ENCODE measurements around the gene ZNF217.

ZNF217 gene

DNA sequence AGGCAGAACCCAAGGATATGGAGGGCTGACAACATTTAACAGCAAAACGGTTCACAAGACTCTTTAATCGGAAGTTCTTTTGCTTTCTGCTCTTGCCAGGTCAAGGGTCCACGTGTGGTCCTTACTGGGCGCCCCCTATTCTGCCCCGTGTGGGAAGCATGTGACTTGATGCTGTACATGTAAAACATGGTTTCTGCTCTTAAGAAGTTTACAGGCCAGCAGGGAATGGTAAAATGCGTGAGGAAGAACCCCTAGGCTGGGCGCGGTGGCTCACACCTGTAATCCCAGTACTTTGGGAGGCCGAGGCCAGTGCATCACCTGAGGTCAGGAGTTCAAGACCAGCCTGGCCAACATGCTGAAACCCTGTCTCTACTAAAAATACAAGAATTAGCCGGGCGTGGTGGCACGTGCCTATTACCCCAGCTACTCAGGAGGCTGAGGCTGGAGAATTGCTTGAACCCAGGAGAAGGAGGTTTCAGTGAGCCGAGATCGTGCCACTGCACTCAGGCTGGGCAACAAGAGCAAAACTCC lies 19.3 kb downstream of the ZNF217 start:
- TF ChIP-seq, protein P1, sequence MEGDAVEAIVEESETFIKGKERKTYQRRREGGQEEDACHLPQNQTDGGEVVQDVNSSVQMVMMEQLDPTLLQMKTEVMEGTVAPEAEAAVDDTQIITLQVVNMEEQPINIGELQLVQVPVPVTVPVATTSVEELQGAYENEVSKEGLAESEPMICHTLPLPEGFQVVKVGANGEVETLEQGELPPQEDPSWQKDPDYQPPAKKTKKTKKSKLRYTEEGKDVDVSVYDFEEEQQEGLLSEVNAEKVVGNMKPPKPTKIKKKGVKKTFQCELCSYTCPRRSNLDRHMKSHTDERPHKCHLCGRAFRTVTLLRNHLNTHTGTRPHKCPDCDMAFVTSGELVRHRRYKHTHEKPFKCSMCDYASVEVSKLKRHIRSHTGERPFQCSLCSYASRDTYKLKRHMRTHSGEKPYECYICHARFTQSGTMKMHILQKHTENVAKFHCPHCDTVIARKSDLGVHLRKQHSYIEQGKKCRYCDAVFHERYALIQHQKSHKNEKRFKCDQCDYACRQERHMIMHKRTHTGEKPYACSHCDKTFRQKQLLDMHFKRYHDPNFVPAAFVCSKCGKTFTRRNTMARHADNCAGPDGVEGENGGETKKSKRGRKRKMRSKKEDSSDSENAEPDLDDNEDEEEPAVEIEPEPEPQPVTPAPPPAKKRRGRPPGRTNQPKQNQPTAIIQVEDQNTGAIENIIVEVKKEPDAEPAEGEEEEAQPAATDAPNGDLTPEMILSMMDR (IDR thresholded peaks at IDR 0.05; ENCODE audit: low read length, missing control alignments), result no peak

DNA sequence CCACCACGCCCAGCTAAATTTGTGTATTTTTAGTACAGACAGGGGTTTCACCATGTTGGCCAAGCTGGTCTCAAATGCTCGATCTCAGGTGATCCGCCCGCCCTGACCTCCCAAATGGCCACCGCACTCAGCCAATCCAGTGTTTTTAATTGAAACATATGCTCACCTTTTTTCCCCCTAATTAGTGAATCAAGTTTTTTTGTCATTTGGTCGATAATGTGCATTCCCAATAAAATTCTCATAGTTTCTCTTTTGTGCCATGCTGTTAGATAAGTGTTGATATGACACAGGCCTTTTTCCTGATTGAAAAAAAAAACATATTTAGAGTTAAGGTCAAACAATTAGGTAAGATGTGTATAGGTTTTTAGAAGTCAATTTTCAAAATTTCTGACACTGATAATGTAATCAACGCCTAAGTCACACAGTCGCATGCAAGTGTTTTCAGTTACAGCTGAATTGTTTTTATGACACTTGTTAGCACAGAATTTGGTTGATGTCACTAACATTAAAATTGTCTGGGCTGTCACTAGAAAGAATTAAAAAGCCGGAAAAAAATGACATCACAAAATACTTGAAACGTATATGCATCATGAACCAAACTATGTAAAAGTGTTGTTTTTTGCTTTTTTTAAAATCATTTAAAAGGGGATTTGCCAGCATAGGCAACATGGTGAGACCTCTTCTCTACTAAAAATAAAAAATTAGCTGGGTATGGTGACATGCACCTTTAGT lies 21.9 kb downstream of the ZNF217 start:
- TF ChIP-seq, protein P1 (IDR thresholded peaks at IDR 0.05; ENCODE audit: low read length, missing control alignments), result no peak
- DNase-seq (ENCODE audit: low read depth), result no peak
- no peak overlapping the region for H3K4me3 ChIP-seq (replicated peaks; ENCODE audit: low read depth, low read length)

More for the DNA sequence above, 19.3 kb downstream of the ZNF217 start:
- DNase-seq (ENCODE audit: low read depth), result no peak
- no peak overlapping the region for H3K4me3 ChIP-seq (replicated peaks; ENCODE audit: low read depth, low read length)

DNA sequence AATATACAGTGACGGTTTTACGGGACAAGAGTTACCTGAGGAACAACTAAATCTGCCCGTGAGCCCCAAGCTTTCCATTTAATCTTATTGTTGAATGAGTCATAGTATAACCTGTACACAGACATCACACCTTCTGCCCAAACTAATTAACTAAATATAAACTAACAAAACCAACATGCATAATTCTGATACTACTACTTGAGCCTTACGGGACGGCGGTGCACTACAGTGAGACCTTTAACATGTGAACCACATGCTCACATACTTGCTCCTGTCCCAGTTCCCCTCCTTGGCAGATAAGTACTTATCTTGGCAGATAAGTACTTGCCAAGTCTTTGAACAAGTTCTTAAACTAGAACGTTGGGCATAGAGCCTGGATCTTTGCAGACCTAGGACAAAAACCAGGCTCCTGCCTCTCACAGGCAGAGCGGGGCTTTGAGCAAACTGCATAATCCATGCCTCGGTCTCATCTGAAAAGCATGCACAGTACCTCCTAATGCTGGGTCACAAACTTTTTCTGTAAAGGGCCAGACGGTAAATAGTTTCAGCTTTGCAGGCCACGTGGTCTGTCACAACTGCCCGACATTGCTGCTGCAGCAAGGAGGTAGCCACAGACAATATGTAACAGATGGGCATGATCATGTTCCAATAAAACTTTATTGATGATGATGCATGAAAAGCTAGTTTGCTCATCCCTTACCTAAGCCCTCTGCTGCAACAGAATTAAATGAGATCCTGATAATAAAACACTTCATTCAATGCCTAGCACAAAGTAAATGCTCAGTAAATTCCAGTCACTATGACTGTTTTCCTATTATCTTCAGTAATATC lies 23.0 kb downstream of the ZNF217 start:
- no peak for DNase-seq (ENCODE audit: low read depth)
- no peak overlapping the region for H3K4me3 ChIP-seq (replicated peaks; ENCODE audit: low read depth, low read length)
- TF ChIP-seq, protein P1 (IDR thresholded peaks at IDR 0.05; ENCODE audit: low read length, missing control alignments), result no peak

DNA sequence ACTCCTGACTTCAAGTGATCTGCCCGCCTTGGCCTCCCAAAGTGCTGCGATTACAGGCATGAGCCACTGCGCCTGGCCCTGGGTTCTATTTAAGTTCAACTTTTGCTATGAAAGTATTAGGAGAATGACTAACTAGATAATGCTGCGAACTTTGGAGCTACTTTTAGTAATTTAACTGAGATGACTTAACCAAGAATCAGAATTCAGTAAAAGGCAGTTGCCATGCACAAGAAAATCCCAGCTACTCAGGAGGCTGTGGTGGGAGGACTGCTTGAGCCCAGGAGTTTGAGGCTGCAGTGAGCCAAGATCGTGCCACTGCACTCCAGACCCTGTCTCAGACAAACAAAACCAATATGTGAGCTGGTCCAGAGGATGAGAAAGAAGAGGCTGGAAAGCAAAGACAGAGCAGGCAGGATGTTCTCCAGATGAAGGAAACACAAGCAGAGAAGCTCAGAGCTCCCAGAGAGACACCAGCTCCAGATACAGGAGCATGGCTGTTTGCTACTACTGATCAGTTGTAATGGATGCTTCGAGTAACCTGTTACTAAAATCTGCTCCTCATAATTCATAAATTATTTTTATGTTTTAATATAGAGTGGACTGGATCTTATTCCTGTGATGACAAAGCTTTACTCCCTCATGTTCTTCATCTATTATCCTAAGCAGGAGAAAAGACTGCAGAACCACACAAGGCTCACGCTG lies 23.9 kb downstream of the ZNF217 start:
- no peak overlapping the region for H3K4me3 ChIP-seq (replicated peaks; ENCODE audit: low read depth, low read length)
- DNase-seq (ENCODE audit: low read depth), result no peak

DNA sequence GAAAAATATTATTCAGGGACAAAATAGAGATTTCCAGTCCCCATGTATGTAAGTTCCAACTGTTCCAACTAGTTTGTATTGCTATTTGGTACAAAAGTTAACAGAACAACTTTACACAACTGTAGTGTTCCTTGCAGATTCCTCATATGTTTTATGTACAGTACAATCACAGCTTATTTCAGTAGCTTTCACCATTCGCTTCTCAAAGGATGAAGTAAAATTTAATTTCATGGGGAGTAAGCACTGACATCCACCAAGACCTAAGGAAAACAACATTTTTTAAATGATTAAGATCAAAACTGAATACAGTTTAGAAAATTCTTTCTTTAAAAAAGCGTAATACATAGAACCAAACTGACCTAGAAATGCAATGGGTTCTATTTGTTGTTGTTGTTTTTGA lies 24.6 kb downstream of the ZNF217 start:
- TF ChIP-seq, protein P1 (IDR thresholded peaks at IDR 0.05; ENCODE audit: low read length, missing control alignments), result no peak
- H3K4me3 ChIP-seq (replicated peaks; ENCODE audit: low read depth, low read length), result no peak overlapping the region
- DNase-seq (ENCODE audit: low read depth), result no peak

More for the DNA sequence above, 23.9 kb downstream of the ZNF217 start:
- TF ChIP-seq, protein P1 (IDR thresholded peaks at IDR 0.05; ENCODE audit: low read length, missing control alignments), result no peak

DNA sequence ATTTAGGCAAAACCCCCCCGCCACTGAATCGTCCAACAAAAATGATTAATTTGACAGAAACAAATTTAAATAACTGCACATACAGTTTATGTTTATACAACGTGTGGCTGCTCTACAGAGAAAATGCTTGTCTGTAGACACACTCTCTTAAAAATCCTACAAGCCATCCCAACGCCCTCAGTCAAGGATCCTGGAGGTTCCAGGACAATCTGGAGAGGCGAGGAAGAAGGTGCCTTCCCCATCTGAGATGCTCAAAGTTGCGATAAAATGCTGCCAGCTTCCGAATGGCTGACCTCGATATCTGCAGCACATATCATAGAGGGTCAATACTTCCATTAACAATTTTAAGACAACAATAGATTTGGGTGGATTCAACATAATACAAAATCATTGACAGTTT lies 25.3 kb downstream of the ZNF217 start:
- TF ChIP-seq, protein P1 (IDR thresholded peaks at IDR 0.05; ENCODE audit: low read length, missing control alignments), result no peak

More for the DNA sequence above, 25.3 kb downstream of the ZNF217 start:
- no peak for DNase-seq (ENCODE audit: low read depth)
- H3K4me3 ChIP-seq (replicated peaks; ENCODE audit: low read depth, low read length), result no peak overlapping the region

Data from fibroblast of pulmonary artery (primary cell).